Adrenal gland (tissue), 12 donors: Measurements from ENCODE around the gene TBC1D30. TPM values are rescaled to one million over a fixed set of nuclear protein-coding genes. Genes with fewer than 3 reads are reported as not detected.

ENCODE experiments used
- DNase-seq, 7 donors: peaks; one replicate each; pipeline ENCODE4 v3.0.0-alpha.2; 2019 to 2020
- H3K27ac ChIP-seq, 5 donors: fragments of 200-600 bp; sonication (generic) in 4 of 5; 1 replicate in 3 of 5; 2 replicates in 2 of 5; pipeline versions ENCODE4 v1.5.1 to v1.8.0; 2016 to 2020; ENCODE audit warnings: mild to moderate bottlenecking in 1 of 5
- H3K27me3 ChIP-seq: fragments of 200-600 bp; 2 replicates; pipeline ENCODE4 v1.8.0; 2021
- H3K36me3 ChIP-seq, 2 donors: fragments of 200-600 bp; replicated peaks in 1 of 2; 1 replicate in 1 of 2; 2 replicates in 1 of 2; pipeline versions ENCODE4 v1.5.1 to v1.8.0; 2018 to 2022
- H3K4me1 ChIP-seq, 2 donors: fragments of 200-600 bp; replicated peaks in 1 of 2; 1 replicate in 1 of 2; 2 replicates in 1 of 2; pipeline versions ENCODE4 v1.5.1 to v1.8.0; 2018 to 2021
- H3K4me3 ChIP-seq, 4 donors: fragments of 200-600 bp; sonication (generic) in 3 of 4; one replicate each; pipeline ENCODE4 v1.5.1; 2016 to 2018
- H3K9me3 ChIP-seq, 3 donors: fragments of 200-600 bp; sonication (generic) in 1 of 3; replicated peaks in 1 of 3; 1 replicate in 2 of 3; 2 replicates in 1 of 3; pipeline versions ENCODE4 v1.5.1 to v1.8.0; 2016 to 2021
- CTCF ChIP-seq, 6 experiments: fragments of 450-650 bp in 4 of 6; fragments of 200-600 bp in 2 of 6; sonication (generic) in 1 of 6; IDR thresholded peaks; 1 replicate in 5 of 6; 2 replicates in 1 of 6; pipeline versions ENCODE4 v1.5.1 to v1.8.0; 2016 to 2021; ENCODE audit warnings: antibody characterized with exemption in 6 of 6, mild to moderate bottlenecking in 2 of 6, moderate library complexity in 1 of 6
- POLR2A ChIP-seq, 2 donors: fragments of 450-650 bp; IDR thresholded peaks; one replicate each; pipeline ENCODE4 v1.6.1; 2017; ENCODE audit warnings: antibody characterized with exemption in 2 of 2, mild to moderate bottlenecking in 2 of 2, moderate library complexity in 1 of 2
- WGBS, 4 donors: extraction: QIAGEN DNeasy Blood & Tissue Kit in 2 of 4; methylation state at CpG; one replicate each; pipeline versions ENCODE4 v1.1.5 to v1.1.7; 2013 to 2017; 5-methylcytosine and 5-hydroxymethylcytosine counted together
- intact Hi-C, 2 donors: fragments of 100-400 bp; cut with DNase I; formaldehyde crosslinking; loops; one replicate each; pipeline versions ENCODE4 v1.14.1 to v1.15.0; 2022 to 2023
- polyA plus RNA-seq, 3 donors: library from polyadenylated mRNA; stranded (reverse); fragments of 200-250 nt in 2 of 3; fragments of 350-450 nt in 1 of 3; fragmentation: Illumina TruSeq in 1 of 3; extraction: RNeasy Lipid Tissue Mini Kit (QIAGEN cat#74804) in 1 of 3; gene quantifications; one replicate each; pipeline ENCODE4 v1.2.3, GENCODE V29; 2013 to 2014
- total RNA-seq, 9 donors: library from RNA; depleted of rRNA in 4 of 9; stranded (reverse); fragments of >200 nt in 4 of 9; fragments of 120-200 nt in 1 of 9; fragmentation: NEBNext Ultra II Directional in 1 of 9; extraction: Animal tissue kit (Norgen Biotek cat#: 25700) in 1 of 9; gene quantifications; one replicate each; pipeline versions ENCODE4 v1.1.0 to v1.2.4, GENCODE V29; 2013 to 2023
- donor health status: healthy with polysubstance abuse.
- donor health status: Bipolar disorder and iron deficiency.
- donor health status: DM: yes; HTN: yes; CAD: no.
- donor health status: DM: no; HTN: no; CAD: no.
- donor health status: DM: no; HTN: no; CAD: no.
- donor health status: DM: yes; HTN: yes; CAD: no.

Gene TBC1D30
- total and polyA plus RNA-seq, 12 donors, result 1.2 to 13.3 (median 3.9) TPM

DNA sequence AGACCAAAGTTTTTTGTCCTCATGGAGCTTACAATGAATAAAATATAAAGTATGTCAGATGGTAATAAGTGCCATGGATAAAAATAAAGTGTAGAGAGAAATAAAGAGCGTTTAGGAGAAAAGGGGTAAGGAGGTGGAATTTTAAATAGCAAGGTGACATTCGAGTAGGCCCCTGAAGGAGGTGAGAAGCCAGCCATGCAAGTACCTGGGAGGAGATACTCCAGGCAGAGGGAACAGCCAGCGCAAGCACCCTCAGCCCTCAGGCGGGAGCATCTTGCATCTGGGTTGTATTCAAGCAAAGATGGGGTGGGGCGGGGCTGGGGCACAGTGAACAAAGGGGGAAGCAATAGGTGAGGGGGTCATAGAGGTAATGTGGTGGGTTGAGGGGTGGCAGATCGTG, 4.3 kb downstream of the TBC1D30 start:
- no peak overlapping the region for H3K27ac ChIP-seq
- no peak for DNase-seq
- no peak for TF ChIP-seq POLR2A (IDR thresholded peaks at IDR 0.05)
- no peak for TF ChIP-seq CTCF (IDR thresholded peaks at IDR 0.05)
- H3K4me3 ChIP-seq, result no peak overlapping the region
- H3K4me1 ChIP-seq, result peaks cover 7 to 27% of the 10 kb centered on the region in 2 donors
- peaks cover 33% of the 10 kb centered on the region for H3K27me3 ChIP-seq
- H3K9me3 ChIP-seq, result no peaks in the 10 kb centered on the region
- 76 to 90% (median 84%) methylated on average over 6 of the region's 6 CpGs for WGBS, 4 donors
- H3K36me3 ChIP-seq, result no peaks in the 10 kb centered on the region
- intact Hi-C loops, result no loop called here

DNA sequence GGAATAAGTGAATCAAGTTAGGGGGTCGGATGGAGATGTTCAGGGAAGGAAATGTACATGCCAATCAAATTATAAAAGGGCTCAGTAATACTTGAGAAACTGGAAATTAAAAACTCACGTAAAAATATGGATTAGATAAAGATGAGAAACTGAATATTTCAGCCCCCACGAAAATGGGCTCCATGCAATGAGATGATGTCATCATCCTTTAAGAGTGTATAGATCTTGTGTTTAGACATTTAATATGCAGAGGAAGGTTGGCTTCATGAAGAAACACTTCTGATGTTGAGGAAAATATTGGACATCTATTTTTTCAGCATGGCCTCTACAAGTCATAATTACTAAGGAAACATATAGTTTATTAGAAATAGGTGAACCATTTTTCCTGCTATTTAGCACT, 9.5 kb downstream of the TBC1D30 start:
- Histone ChIP-seq H3K9me3 (no peaks in the 10 kb centered on the region), H3K4me3 (no peak overlapping the region), H3K27ac (no peak overlapping the region), H3K36me3 (no peaks in the 10 kb centered on the region), H3K27me3 (no peaks in the 10 kb centered on the region), H3K4me1 (no peaks in the 10 kb centered on the region)
- DNase-seq, result no peak
- intact Hi-C loops, result no loop called here
- TF ChIP-seq POLR2A (IDR thresholded peaks at IDR 0.05) (no peak), CTCF (IDR thresholded peaks at IDR 0.05) (no peak)
- 85 to 86% (median 85%) methylated on average over 3 of the region's 3 CpGs for WGBS, 4 donors

DNA sequence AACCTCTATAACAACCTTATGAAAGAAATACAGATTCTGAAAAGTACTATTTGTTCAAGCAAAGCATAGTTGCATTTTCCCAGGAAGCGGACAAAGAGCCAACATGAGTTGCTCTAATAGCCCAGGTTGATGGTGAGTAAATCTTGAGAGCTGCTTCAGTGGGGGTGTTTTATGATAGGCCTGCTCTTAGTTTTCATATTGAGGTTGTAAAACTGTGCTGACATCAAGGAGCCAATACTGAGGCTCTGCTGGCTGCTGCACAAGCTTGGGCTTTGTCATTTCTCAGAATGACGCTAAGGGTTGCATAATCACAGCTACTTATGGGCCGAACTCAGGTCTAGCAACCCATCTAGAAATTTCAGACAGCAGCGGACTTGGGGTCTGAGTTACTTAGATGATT, 11.5 kb downstream of the TBC1D30 start:
- DNase-seq, result no peak
- intact Hi-C loops, result no loop called here
- no peaks in the 10 kb centered on the region for H3K27me3 ChIP-seq
- H3K9me3 ChIP-seq, result no peaks in the 10 kb centered on the region
- H3K4me1 ChIP-seq, result no peaks in the 10 kb centered on the region
- H3K4me3 ChIP-seq, result no peak overlapping the region
- no peaks in the 10 kb centered on the region for H3K36me3 ChIP-seq
- WGBS, 4 donors, result 91 to 100% (median 93%) methylated on average over 4 of the region's 4 CpGs
- TF ChIP-seq POLR2A (IDR thresholded peaks at IDR 0.05) (no peak), CTCF (IDR thresholded peaks at IDR 0.05) (no peak)
- no peak overlapping the region for H3K27ac ChIP-seq

DNA sequence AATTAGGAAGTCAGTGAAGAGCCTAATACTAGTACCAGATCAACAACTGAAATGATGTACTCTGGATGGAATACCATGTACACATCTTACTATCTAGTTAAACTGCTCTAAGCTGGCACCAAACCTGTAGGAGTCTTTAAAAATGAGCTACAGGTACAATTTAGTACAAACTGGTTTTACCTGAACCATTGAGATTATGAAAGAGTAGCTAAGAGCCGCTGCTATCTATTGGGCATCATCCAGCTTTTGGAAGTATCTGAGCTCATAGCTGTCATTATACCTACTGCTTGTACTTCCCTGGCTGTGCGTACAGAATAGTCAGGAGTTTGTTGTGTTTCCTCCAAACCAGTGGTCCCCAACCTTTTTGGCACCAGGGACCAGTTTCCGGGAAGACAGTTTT, 12.4 kb downstream of the TBC1D30 start:
- Histone ChIP-seq H3K27me3 (no peaks in the 10 kb centered on the region), H3K9me3 (no peaks in the 10 kb centered on the region), H3K27ac (no peak overlapping the region), H3K4me1 (no peaks in the 10 kb centered on the region), H3K36me3 (no peaks in the 10 kb centered on the region), H3K4me3 (no peak overlapping the region)
- intact Hi-C loops, result no loop called here
- DNase-seq, result no peak
- WGBS, 4 donors, result 94 to 98% (median 96%) methylated on average over 3 of the region's 3 CpGs
- TF ChIP-seq CTCF (IDR thresholded peaks at IDR 0.05), result no peak
- TF ChIP-seq POLR2A (IDR thresholded peaks at IDR 0.05), result no peak
